ENCODE results near the gene RNF214.

Gene RNF214

DNA sequence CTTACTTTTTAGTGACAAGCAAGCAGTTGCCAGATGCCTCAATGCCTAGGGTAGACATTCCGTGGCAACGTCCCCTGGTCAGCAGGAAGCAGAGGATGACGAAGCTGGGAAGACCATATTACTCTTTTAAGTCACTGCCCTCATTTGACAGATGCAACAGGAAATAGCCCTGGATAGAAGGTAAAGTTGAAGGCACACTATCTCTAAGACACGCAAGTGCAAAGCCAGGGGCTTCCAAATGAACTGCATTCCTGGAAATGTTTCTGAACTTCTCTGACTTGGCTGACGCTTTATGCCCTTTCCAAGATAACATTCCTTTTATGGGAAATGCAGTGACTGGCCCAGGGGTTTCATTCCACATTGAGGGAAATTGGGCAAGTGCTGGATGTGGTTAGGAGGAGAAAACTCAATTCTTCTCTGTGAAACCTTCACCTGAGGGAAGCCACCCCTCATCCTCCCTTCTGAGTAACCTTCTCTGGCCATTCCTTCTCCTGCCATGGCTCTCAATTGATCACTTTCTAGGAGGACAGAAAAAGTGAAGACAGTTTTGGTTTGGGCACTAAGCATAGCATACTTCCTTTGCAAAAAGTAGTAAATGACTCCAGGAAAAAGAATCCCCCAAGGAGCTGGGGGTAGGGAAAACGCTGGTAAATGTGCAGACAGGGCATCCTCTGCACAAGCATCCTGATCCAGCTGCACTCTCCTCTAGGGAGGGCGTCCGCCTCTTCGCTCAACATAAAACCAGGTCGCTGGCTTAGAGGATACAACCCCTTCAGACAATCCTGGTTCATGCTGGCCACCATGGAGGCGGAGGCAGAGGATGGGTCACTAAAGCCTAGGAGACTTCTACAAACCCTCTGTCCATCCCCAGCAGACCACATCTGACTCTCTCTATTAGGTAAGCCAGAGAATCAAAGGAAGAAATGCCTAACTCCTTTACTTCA lies 15.1 kb upstream of the RNF214 start:
- DNase-seq = no peak

DNA sequence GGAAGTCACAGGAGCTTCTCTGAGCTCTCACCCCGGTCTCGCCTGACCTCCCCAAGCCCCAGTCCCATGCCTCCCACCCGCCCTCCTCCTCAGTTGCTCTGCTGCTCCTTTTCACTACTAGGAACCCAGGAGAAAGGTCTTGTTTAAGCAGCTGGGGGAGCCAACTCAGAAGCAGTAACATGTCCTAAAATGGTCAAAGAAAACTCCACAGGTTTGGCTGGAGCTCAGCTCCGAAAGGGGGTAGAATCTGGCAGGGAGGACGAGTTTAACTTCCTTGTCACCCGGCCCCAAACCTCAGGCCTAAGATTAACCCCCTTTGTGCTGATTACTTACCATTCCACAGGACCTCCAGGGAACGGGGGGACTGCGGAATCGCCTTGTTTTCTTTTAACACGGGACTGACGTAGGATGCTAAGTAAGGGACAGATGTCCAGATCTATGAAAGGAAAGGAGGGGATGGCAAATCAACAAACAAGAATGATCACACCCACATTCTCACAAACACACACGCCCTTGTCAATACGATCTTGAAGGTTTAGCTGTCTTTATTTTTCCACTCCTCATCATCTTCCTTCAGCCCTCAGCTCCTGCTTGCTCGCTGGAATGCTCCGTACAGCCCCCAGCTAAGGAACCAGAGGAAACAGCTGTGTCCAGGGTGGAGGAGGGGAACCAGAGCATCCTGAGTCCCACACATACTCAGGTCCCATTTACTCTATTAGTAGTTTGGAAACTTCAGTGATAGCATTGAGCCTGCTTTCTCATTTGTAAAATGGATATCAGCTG lies 14.1 kb upstream of the RNF214 start:
- DNase-seq = no peak

DNA sequence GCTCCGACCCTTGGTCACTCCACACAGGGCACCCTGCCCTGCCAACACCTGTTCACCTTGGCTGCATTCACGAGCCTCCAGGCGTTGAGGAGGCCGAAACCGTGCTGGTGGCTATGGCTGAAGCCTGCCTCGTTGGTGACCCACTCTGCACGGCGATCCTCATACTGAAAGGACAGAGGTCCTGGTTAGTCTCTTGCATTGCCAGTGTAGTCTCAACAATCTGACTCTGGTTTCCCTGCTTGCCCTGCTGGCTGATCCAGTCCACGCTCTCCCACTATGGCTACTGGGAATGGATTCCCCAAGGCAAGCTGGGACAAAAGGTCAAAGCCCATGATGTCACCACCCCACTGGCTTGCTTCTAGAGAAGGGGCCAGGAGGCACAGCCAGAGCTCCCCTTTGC lies 13.5 kb upstream of the RNF214 start:
- no peak for DNase-seq

DNA sequence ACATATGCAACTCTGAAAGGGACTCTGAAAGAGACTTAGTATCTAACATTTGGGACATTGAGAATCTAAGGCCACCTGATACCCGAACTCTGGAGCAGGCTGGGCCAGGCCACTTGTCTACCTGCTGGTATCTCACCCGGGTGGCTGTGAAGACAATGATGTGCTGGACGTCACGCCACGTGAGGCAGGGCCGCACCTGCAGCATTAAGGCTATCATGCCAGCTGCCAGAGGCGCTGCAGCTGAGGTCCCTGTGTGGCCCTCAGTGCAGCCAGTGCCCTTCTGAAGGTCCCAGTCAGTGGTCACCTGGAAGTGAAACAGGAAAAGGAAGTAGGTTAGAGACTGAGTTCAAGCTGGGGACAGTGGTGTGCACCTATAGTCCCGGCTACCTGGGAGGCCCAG lies 13.0 kb upstream of the RNF214 start:
- no peak for DNase-seq

DNA sequence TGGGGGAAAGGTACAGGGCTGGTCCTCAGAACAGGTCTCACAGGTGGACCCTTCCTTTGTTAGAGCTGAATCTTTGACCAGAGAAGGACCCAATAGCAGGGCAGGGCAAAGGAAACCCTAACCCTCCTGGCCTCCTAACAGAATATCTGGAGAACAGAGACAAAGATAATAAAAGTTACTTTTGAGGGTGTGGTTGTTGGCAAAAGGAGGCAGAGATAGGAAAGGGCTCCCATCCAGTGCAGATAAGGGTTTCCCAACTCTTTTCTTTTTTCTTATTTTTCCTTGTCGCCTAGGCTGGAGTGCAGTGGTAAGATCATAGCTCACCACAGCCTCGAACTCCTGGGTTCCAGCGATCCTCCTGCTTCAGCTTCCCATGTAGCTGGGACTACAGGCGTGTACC lies 12.5 kb upstream of the RNF214 start:
- no peak for DNase-seq

DNA sequence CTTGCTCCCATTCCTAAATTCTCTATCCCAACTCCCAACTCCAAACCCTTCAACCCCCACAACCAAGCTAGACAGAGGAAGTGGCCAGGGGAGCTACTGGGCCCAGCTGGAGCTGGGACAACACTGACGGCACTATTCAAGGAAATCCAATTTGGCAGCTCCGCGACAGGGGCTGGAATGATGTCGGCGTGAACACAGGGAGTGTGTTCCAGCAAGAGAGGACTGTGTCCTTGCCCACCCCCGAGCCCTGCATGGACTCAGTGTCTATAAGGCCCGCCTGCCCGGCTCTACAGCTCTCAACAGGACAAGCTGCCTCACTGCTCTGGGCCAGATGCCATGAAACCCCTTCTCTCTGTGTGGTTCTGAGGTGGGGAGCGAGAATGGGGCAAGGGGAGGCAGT lies 11.9 kb upstream of the RNF214 start:
- DNase-seq = no peak

DNA sequence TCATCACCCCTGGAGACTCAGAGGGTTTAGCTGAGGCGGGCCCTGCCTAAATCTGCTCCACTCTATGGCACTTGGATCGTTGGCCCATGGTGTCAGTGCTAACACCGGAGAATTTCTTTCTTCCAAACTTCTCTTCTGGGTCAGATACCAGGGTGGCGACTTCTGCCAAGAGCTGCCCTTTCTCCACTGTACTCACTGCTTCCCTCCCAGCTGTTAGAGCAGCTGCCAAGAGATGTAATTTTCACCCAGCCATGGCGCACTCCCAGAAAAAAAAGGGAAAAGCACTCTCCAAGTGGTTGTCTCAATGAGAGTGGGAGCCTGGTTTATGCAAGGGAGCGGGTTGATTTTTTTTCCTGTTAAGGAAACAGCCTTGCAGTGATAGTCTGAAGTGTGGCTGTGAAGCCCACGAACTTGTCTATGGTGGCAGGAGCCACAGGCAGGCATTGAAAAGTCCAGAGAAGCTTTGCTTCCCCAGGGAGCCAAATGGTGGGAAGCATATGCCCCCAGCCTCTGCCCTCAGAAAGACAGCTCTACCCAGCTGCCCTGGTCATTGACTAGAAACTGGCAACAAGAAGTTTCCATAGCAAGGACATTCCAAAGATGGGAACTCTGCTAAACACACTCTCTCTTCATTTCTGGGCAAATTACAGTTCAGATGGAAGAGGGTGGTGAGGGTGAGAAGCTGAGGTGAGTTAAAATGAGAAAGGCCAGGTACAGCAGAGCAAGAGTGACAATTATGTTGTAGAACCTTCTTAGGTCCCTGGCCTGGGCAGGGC lies 11.3 kb upstream of the RNF214 start:
- no peak for DNase-seq

DNA sequence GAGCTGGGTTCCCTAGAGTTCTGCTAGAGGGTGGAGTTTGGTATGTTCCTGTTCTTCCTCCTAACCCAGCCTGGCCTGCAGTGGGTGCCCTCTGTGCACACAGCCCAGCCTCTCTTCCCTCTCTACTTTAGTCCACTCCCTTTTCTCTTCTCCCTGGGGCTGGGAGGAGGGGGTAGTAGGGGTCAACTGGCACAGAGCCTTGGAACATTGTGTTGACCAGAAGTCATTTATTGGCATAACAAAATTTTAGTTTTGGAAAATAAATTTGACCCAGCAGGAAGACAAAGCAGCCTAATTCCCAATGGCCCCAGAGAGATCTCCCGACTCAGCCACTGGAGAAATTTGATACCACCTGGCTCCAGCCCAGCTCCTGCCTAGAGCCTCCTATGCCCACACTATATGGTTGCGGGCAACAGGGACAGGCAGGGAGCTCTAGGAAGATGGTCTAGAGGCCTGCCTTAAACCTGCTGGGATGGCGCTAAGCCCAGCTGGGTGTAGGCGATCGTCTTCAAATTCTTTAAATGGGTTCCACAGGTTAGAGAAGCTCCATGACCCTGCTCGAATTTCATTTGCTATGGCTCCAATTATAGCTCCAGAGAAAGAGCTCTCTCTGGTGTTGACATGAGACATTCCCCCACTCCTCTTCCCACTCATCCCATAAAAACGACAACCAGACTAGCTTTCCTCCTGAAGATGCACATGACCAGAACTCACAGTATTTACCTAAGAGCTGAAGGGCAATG lies 10.5 kb upstream of the RNF214 start:
- peak; percentile 6 to 61 for DNase-seq

DNA sequence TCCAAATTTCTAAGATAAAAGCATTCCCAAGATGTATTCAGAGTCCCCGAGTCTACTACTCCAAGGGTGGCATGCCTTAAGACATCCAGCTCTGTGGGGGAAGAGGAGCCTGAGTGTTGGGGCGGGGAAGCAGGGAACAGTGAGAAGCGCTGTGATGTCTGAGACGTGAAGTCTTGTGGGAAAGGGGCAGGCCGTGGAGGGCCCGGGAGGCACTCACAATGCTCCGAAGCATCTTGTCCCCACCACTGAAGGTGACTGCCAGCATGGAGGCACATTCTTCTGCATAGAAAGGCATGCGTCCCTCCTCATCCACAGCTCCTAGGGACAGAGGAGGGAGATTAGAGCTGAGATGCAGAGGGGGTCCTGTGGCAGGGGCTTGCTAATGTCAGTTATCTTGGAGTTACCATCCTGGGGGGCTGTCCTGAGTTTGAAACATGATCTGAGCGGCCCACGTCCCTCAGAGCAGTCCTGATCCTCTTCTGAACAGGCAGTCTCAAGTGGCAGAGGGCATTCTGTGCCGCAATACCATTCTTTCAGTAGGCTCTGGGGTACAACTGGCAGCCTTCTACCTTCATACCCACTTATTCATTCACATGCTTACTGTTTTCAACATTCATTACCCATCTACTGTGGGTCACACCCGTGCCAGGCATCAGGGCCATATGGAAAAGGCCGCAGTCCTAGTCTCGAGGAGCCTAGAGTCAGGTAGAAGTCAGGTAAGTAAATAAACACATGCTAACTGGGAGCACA lies 9.3 kb upstream of the RNF214 start:
- no peak for DNase-seq

DNA sequence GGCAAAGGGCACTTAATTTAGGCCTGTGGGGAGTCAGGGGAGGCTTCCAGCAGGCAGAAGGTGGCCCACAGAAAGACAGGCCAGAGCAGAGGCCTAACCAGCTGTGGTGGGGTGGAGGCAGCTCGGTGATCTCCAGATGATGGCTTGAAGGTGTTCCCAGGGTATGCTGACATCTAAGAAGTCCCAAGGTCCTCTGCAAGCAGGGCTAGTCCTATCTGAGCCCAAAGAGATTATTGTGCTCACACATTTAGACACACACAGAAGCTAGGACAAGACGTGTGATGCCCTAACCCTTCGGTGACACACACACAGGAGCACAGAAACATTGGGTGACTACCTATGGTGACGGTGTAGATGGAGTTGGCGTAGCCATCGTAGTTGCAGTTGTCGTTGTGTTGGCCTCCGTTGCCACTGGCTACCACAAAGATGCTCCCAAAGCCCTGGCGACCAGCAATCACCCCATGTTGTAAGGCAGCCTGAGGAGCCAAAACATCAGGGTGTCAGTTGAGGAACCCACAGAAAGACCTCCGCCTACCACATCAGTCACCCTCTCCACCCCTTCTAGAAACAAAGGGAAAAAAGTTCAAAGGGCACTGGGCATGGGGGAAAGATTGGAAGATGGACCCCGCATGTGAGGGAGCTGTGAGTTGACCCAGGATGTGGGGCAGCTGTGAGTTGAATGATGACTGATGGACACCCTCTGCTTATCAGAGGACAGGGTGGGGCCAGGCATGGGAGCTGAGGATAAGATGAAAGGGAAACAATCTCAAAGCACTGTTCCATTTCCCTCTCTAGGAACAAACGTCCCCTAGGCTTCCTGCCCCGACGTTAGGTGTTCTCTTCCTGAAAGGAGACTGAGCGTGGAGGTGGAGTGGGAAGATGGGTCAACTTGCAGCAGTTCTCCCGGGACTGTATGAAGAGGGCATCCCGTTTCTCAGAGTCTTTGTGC lies 8.5 kb upstream of the RNF214 start:
- DNase-seq = no peak

DNA sequence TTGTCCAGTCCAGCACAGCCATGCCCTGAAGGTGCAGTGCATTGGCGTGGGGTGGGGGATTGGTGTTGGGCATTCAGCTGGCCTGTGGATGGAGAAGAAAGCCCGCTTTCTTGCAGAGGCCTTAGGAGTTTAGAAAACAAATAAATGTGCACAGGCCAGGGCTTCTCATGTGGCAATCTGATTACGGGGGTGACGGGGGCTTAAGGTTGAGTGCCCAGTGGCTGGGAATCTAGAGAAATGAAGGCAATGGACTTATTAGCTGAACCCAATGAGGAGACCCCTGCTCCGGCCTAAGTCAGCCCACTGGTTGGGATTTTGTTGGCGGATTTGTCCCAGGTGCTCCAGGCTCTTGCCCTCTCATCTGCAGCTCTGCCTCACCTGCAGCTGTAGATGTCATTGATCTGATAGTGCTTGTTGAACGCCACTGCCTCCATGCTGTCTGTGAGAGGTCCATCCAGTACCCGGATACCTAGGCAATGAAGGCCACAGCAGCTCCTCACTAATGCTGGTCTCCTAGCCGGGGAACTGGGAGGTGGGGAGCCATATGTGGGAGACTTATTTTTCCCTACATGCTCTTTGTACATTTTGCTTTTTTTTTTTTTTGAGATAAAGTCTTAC lies 6.8 kb upstream of the RNF214 start:
- no peak for DNase-seq

DNA sequence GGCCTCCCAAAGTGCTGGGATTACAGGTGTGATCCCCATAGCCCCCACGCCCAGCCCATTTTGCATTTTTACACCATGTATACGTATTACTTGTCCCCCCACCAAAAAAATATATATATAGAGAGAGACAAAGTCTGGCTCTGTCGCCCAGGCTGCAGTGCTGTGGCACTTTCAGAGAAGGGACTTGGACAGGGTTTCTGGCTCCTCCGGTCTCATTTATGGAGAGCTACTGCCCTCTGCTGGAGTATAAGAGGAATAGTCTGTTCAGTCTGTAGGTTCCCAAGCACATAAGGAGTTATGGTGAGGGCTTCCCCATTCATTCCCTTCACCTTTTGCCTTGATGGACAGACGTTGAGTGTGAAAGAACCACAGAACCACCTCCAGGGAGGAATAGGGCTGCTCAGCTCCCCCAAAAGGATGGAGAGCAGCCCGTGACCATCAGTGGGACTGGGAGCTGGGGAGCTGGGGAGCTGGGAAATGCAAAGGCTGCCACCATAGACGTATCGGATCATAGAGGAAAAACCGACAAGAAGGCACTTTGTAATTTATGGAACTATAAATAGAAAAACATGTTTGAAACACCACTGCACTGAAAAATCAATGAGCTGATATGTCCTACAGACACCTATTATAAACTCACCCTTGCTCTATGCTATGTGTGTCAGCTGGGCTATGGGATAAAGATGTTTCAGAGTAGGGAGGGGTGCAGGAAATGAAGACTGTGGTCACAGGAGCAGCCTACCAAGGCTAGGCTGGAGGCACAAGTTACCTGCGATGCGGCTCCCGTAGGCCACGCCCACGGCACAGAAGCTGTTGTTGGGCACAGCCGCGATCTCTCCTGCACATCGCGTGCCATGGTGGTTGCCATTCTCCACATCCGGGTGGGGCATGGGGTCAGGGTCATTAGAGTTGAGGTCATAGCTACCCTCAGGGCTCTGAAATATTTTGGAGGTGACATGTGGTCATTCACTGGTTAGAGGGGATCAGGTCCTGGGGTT lies 5.8 kb upstream of the RNF214 start:
- peak; percentile 35 to 72 for DNase-seq

DNA sequence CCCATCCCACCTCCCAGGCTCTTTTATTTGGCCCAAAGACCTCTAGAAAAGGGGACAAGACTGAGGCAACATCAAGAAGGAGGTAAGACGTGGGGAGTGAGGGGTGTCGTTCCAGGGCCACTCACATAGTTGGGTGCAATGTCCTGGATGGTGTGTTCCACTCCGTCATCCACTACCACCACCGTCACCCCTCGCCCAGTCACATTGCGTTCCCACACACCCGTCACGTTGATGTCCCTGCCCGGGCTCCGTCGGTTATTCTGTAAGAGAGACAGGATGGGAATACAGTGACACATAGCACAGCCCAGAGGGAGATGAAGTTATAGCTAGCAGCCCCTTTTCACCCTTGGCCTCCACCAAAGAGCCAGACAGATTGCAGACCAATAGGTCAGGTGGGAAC lies 4.4 kb upstream of the RNF214 start:
- DNase-seq = no peak

DNA sequence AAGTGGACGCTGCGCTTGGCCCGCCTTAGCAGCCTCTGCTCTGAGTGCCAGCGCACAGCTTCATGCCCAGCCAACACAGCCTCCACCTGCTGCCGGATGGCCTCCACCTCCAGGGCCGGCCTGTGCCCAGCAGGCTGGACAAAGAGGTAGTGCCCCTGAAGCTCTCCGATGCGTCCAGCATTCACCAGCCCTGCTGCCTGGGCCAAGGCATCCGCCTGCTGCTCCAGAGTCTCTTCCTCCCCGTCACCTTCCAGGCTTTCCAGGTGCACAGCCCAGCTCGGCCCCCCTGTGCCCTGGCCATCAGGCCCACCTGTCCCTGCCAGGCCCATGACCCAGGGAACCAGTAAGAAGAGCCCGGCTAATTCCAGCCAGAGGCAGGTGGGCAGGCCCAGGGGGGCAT lies 3.1 kb upstream of the RNF214 start:
- no peak for DNase-seq

DNA sequence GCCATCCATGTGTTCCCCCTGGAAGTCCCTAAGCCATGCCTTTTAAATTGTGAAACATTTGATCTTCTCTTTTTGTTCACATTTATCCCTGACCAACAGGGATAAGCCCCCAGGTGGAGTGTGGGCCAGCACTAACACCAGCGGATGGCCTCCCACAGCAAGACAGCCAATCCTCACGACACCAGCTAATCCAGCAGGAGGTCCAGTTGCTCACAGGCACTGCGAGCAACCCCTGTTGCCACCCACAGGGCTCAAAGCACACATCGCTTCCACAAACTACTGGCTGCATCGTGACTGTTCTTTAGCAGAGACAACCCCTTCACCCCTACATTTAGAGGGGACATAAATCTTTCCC lies 2.6 kb upstream of the RNF214 start:
- DNase-seq = no peak

DNA sequence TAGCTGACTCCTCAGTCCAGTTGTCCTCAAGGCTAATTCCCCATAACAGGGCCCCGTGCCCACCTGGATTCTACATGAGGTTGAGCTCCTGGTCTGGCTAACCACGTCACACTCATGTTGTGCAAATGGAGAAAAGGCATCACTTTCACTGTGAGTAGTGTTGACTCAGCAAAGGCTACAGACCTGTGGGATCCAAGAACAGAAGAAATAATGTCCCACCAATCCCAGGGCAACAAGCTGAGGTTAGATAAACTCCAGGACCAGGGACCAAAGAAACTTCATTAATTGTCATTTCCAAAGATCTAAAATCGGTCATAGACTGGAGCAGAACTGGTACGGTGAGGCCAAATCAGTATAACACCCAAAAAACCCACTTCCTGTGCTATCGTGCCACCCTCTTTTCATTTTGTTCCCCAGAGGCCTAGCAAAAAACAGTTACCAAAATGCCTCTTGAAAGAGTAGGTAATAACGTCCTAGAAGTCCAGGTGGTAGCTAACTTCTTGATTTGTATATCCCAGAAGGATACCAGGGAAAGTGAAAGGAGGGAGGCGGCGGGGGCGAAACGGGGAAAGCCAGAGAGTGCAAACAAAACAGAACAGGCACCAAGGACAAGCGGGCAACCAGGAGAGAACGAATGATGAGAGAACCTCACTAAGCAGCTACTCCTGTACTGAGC lies 2.0 kb upstream of the RNF214 start:
- no peak for DNase-seq

DNA sequence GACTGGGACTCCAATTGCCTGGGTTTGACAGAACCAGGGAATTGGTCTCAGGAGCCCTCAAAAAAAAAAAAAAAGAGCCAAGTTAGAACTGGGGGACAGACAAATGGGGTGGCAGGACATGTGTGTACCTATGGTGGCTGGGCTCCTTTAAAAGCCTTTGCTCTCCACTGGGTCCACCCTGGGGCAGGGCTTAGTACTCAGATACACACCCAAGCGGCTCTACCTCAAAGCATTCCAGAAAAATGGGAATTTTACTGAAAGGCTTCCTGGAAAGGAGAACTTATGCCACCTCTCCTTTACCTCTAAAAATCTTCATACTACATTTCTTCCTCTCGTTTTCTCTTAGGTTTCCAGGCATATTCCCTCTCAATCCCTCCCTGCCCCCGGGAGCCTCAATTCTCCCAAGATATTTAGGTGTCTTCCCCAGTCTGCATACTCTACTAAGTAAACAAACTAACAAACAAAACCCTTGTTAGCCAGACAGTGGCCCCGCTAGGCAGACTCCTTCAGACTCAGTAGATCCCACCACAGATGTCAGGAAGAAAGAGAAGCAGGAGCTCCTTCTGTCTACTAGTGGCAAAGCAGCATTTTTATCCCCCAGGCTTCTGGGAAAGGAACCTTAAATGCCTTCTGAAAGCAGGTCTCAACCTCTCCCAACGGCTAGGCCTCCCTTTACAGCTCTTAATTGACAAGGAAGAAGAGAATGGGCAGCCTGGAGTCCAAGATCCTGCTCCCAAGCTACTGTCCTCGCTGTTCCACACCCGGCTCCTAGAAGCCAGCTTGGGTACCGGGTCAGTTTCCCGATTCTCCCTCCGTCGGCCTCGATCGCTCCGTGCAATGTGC lies 1.3 kb upstream of the RNF214 start:
- peak in 1 of 2 experiments; percentile 24 for DNase-seq

DNA sequence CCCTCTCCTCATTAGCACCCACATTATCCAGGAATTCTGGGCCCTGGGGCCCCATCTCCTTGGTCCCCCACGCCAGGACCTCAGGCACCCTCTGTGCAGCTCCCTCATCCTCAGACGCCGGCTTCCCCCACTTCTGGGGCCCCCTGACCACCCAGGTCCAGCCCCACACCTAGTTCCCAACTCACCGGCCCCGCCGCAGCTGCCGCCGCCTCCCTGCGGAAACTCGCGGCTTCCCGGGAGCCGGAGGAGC lies 704 bp upstream of the RNF214 start, which contains the start of gene PCSK7:
Gene PCSK7, minus strand, starts transcription at position 232 of the 250 bp plus-strand sequence. CDS start 2,229 bp downstream, outside the sequence.
- DNase-seq = no peak

Data from NCI-H524 (cell line).